Limb (tissue), 2 donors: ENCODE measurements around the gene RPTOR.
A peak's percentile ranks its signal among the peaks of the same experiment; 100 is the strongest.

Experiments
- DNase-seq, 2 donors: peaks; one replicate each; pipeline ENCODE4 v3.0.0-alpha.2; 2016; ENCODE audit errors: extremely low spot score in 2 of 2

RPTOR gene

DNA sequence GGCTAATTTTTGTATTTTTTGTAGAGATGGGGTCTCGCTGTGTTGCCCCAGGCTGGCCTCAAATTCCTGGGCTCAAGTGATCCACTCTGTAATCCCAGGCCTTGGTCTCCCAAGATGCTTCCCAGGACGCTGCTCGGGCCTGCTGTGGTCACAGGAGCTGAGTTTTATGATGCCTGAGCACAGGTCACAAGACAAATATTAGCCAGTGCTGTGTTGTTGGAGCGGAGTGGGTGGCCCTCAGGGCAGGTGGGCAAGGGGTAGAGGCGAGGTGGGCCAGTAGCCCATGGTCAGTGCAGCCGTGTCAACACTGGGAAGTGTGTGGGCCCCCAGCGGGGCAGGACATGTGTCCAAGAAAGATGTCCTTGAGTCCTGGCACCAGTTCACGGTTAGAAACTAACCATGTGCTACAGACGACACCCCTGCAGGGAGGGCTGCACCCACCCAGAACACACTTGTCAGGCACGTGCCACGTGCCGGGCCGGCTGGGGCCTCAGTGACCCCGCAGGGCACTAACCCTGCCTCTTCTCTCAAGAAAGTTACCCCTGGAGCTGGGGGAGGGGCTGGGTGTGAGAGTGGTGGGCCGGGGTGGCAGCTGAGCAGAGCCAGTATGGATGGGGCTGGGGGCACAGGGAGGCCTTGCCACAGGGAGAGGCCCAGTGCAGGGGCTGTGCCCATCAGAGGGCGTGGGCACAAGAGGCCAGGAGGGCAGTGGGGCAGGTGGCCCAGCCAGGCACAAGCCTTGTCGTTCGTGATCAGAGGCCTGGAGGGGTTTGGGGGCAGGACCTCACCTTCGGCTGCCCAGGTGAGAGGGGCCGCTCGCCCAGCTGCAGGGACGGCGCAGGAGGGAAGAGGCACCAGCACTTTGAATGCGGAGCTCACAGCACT is 343.9 kb downstream of the RPTOR start:
- DNase-seq = peak in 1 of 2 donors; percentile 18

DNA sequence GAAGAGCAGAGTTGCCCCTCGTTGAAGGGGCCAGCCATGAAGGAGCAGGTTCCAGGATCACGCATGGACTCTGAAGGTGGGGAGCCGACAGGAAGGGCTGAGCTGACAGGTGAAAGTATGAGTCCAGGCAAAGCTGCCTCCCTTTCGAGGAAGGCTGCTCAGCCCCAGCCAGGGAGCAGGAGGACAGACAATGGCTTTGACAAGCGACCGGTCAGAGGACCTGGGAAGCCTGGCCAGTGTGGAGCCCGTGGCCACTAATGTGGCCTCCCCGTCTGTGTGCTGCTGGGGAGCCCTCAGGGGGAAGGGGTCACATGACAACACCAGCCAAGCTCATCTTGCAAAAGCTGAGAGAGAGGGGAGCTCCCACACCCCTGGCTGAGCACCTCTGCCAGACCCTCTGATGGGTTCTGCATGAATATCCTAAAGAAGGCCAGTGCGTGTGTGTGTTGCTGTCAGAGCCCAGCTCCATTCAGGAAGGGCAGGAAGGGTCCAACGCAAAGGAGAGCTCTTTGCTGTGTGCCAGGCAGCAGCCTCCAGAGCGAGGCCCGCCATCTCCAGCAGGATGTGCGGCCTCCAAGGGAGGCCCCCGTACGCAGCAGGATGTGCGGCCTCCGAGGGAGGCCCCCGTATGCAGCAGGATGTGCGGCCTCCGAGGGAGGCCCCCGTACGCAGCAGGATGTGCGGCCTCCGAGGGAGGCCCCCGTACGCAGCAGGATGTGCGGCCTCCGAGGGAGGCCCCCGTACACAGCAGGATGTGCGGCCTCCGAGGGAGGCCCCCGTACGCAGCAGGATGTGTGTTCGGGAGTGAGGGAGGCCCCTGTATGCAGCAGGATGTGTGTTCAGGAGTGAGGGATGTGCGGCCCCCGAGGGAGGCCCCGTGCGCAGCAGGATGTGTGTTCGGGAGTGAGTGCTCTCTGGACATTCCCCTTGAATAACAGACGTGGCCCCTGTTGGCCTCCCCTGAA is 344.9 kb downstream of the RPTOR start:
- peak in 1 of 2 donors; percentile 20 for DNase-seq

DNA sequence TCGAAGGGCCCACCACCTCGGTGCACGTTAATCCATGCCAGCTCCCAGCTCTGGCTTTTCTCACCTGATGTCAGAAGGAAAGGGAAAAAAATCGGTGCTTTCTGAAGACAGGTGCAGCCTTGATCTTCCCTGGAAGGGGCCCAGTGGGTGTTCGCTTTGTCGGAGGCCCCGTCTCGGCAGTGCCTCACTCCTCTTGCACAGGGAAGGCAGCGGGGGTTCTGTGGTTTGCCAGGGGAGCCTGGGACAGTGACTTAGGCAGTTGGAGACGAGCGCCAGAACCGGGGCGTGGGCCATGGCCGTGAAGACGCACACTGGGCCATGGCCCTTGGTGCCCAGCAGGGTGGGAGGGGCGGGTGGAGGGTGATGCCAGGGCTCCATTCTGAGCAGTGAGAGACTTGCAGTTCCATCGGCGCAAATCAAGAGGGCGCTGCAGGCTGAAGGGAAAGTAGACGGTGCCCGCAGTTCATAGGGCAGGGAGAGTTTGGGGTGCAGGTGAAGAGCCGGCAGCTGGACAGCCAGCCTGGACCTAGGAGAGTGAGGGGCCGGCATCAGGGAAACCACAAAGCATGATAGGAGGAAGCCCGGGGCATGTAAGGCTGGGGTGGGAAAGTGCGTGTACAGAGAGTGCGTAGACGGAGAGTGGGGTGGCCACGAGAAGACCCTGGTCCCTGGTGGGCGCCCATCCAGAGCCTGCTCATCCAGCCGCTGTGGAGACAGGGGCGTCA is 345.7 kb downstream of the RPTOR start:
- peak in 1 of 2 donors; percentile 23 for DNase-seq

DNA sequence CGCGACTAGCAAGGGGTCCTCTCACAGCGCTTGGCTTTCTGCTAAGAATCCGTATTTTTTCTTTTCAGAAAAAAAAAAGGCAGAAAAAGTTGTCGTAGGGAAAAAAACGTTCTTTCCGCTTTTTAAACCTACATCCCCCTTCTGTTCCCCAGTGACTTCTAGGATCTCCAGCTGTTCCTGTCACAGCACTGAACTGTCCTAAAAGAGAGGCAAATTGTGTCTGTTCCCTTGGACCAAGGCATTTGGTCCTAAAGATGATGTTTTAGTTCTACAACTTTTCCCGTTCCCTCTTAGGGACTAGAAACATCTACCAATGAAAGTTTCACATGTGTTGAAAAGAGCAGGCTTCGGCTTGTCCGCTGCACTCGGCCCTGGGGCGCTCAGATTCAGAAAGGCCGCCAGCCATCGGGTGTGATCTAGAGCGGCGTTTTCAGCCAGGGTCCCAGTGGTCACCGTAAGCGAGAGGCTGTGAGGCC is 346.3 kb downstream of the RPTOR start:
- peak in 1 of 2 donors; percentile 13 for DNase-seq

DNA sequence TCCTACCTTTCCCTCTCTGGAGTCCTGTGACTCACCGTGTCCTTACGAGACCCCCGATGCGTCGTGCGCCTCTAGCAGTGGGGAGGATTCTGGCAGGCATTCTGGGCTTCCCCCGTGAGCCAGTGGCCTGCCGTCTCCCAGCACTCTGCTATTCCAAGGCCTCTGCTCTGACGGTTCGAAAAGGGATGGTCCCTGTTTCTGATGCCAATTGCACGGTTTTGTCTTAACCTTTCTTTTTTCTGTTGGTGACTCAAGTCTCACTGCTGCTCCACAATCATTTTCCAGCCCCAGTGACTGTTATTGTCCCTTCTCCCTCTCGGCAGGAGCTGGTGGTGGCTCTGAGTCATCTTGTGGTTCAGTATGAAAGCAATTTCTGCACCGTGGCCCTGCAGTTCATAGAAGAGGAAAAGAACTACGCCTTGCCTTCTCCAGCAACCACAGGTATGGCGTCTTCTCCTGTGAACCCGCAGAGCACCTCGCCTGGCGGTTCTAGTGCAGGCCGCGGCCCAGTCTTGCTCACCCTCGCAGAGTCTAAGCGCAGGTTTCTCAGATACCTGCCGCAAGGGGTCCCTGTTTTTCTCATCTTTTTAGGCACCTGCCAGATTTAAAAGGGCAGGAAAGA is 346.9 kb downstream of the RPTOR start:
- DNase-seq = peak in 1 of 2 donors; percentile 34

DNA sequence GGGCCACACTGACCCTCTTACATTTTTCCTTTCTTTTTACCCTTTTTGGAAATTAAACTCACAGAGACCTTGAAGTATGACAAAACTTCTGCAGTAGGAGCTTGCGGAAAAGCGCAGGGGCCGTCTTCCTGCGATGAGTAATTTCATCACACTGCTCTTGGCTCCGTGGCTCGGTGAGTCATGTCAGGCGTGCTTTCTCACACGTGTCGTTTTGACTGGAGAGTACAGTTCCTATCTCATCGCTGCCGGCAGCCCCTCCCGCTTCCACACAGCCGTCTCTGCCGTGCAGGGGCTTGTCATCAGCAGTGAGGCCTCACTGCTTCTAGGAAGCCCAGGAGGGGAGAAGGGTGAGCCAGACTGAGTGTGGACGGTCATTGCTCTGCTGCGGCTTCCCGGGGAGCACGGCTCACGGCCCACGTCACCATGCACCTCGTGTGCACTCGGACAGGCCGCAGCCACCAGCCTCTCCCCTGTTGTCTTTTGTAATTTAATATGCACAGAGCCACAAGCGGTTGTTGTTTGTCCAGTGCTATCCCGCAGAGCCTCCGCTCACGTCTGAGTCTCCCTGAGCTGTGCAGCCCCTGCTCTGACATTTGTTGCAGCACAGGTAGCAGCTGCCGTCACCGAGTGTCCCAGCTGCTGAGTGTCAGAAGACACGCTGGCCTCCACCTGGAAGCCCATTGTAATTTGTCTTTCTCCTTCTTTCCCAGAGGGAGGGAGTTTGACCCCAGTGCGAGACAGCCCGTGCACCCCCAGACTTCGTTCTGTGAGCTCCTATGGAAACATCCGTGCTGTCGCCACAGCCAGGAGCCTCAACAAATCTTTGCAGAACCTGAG is 347.6 kb downstream of the RPTOR start:
- DNase-seq = peak; percentile 58 to 67

DNA sequence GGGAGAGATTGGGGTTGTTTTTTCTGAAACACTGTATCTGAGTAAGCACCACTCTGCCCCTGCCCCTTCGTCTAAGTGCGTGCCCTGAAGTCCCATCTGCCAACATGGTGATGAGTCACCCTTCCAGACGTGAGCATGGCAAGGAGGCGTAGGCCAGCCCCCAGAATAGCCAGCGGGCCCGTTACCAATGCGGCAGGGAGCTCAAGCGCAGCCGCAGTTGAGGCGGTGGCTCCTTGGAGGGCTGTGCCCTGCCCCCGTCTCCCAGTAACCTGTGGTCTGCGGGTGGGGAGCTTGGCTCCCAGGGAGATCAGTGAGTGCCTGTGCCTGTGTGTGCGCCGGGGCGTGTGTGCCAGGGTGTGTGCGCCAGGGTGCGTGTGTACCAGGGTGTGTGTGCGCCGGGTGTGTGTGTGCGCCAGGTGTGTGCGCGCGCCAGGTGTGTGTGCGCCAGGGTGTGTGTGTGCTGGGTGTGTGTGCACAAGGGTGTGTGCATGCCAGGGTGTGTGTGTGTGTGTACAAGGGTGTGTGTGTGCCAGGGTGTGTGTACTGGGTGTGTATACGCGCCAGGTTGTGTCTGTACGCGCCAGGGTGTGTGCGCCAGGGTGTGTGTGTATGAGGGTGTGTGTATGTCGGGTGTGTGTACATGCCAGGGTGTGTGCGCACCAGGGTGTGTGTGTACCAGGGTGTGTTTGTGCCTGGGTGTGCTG is 348.4 kb downstream of the RPTOR start:
- DNase-seq = peak in 1 of 2 donors; percentile 21

DNA sequence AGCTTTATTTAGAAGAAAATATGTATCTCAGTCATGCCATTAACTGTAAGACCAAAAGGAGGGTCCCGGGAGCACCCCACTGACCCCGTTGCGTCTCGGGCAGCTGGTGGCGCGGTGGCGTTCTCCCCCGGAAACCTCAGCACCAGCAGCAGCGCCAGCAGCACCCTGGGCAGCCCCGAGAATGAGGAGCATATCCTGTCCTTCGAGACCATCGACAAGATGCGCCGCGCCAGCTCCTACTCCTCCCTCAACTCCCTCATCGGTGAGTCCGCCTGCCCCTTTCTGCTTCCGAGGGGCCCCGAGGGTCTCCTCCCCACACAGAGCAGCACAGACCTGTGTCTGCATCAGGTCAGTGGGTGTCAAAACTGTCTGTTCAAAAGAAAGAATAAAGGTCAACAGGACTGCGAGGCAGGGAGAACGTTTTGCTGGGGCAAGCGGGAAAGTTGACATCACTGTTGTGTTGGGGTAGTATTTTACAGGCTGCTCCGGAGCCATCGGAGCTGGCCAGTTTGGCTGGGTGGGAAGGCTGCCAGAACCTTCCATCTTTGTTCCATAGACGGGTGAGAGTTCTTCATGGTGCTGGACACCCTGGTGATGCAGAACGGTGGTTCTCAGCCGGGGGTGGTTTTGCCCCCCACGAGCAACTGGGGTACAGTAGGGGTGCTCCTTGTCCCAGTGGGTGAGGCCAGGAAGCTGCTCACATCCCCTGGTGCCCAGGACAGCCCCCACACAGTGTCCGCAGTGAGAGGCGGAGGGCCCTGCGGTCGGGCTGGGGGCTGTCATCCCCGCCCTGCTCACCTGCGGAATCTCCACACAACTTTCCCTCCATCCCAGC is 349.2 kb downstream of the RPTOR start:
- DNase-seq = no peak

DNA sequence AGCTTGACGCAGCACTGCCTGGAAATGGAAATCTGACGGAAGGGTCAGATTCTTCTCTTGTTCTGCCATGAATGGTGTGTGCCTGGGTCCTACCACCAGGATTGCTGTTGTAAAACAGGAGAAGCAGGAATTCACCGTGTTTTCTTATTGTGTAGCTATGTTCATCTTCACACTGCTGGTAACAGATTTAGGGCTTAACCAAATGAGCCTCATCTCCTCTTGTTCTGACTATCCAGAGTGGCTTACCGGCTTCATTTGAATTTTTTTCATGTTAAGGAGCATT is 349.7 kb downstream of the RPTOR start:
- DNase-seq = no peak

DNA sequence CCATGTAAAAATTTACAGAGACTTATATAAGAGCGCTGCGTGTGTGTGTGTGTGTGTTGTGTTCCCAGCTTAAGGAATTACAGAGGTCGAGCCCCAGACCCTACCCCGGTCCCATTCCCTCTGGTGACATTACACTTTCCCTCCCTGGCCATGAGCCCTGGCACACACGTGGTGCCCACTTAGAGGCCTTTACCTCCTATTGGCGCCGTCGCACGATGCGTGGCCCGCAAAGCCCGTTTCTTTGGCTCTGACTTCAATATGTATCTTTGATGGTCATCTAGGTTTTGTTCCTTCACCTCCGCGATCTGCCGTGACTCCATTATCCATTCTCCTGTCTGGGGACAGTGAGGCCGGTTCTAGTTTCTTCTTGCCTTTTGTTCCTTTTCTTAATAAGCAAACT is 350.1 kb downstream of the RPTOR start:
- no peak for DNase-seq

DNA sequence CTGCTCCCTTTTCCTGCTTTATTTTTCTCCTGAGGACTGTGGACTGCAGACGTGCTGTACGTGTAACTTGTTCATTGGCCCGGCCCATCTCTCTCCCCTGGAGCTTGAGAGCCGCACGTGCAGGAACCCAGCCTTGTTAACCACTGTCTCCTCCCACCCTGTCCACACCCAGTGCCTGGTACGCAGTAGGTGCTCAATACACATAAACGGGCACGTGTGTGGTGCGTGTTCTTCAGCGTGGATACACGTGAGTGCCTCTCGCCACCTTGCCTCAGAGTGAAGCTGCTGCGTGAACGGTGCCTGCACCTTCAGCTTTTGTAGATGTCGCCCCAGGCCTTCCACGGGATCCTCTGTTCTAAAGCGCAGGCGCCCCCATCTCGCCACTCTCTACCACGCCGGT is 350.7 kb downstream of the RPTOR start:
- DNase-seq = peak in 1 of 2 donors; percentile 18

DNA sequence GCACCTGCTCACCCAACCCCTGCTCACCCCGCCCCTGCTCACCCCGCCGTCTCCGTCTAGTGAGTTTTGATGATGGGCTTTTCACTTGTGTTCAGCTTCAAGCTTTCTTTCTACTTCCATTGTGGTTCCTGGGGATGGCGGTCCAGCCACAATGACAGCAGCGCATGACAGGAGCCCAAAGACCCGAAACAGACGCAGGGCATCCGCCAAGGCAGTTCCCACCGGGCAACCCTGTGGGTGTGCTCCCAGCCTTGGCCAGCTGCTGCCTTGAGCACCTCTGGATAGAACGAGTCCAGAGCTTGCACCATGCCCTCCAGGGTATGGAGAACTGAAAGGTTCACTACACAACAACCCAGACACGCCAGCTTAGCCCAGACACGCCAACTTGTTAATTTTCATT is 354.1 kb downstream of the RPTOR start:
- no peak for DNase-seq

DNA sequence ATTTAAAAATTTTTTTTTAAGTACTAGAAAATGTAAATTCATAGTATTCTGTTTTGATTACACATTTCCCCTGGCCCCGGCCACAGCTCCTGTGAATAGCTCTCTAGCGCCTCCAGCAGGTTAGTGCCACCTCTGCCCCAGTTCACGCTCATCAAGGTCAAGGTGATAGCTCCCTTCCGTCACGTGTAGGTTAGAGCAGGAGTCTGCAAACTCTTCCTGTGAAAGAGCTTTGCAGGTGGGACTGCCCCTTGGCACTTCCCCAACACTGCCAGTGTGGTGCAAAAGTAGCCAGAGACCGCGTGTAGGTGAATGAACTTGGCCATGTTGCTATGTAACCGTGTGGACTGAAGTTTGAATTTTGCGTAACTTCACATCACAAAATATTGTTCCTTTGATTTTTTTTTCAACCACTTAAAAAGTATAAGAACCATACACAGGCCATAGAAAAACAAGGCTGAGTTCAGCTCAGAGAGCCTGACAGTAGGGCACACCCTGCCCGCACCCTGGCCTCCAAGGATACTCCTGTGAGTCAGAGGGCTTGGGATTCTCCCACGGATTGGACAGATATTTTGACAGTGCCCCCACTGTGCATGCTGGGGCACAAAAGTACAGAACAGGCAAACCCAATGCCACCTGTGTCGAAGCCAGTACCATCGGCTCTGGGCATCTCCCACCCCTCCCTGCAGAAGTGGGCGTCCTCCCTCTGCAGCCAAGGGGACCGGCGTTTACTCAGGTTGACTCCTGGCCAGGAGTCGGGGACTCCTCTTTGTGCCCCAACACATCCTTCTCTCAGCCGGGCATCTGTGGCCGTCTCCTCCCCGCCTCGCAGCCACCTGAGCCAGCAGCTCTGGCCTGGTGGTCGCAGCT is 355.0 kb downstream of the RPTOR start:
- no peak for DNase-seq

DNA sequence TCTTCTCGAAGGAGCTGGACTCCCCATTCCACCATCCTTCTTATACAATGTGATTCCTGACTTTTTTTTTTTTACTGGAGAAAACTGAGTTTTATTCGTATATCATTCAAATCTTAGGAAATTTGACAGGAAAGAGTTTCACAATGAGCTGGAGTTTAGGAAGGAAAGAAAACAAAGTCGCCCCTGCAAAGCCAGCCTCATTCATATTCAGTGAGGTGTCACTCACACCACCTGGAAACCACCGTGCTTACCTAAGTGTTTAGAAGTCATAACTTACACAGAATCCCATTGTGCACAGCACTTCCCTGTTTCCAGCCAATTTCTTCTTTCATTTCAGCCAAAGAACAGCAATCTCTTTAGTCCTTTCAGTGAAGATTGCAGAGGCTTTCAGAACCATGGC is 356.7 kb downstream of the RPTOR start:
- DNase-seq = no peak

DNA sequence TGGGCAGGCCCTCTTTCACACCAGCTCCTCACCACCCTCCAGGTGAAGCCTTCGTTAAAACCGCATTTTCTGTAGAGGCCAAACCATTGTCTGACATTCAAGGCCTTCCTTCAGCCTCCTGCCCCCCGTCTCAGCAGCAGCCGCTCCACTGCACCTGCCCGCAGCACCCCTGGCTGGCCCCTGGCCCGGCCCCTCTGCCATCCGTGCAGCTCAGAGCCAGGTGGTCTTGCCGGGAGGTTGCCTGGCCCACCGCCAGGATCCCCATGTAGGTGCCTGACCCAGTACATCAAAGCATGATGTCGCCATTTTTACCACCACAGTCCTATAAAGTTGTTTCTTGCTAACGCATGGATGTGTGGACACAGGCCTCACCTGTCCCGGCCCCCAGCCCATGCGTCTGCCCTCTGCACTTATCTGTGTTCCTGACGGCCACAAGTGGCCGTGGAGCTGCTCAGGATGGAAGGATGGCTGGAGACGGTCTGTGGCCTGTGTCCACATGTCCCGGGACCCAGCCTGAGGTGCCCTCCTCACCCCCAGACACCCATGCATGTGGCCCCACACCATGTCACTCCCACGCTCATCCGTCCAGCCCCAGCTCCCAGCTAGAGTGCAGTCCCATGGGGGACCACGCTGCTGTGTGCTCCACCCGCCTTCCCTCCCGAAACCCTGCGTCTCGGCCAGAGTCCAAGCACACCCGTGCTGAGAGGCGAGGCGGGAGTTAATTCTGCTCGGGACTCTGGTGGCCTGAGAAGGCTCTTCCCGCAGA is 357.7 kb downstream of the RPTOR start:
- DNase-seq = no peak

DNA sequence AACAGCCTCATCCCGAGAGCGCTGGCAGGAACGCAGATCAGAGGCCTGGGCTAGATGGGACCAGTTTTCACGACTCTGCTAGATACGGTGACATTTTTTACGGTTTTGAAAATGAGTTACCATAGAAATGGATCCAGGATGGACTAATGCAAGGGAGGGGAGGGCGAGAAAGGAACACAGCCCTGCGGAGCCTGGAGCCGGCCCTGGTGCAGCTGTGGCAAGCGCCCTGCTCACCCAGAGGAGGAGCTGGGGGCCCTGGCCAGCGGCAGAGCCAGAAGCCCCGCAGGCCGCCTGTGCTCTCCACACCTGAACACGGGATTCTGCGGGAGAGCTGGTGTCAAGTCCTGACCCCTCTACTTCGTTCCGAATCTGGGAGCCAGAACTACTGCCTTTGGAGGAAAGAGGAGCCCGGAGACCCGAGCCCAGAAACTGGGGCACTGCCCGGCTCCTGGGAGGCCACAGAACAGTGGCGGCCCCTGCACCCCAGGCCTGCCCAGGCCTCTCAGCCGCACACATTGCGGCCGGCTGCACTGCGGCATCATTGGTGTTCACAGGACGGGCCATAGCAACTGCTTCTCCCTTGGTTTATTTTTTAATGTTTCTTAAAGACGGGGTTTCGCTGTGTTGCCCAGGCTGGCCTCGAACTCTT is 358.4 kb downstream of the RPTOR start:
- DNase-seq = no peak
